SHP77 (cell line): ENCODE measurements around the gene SENP8.
"Not testable (repeated sequence)": the region's sequence is repeated elsewhere in the genome, so short reads cannot be mapped to it uniquely, and the experiment has no call there.

Experiments used
- DNase-seq, 2 experiments: peaks; one replicate each; lab custom pipeline; 2025; lab: John Stamatoyannopoulos, UW

The SENP8 gene

GRCh38 chr15:72155635-72156616, 37.7 kb downstream of the SENP8 start:
- peak; percentile 73 to 74 for DNase-seq

- no peak for DNase-seq
Measured at GRCh38 chr15:72156928-72157327, 38.7 kb downstream of the SENP8 start.

- DNase-seq, result no peak
Measured at GRCh38 chr15:72160696-72161245, 42.6 kb downstream of the SENP8 start.

DNA sequence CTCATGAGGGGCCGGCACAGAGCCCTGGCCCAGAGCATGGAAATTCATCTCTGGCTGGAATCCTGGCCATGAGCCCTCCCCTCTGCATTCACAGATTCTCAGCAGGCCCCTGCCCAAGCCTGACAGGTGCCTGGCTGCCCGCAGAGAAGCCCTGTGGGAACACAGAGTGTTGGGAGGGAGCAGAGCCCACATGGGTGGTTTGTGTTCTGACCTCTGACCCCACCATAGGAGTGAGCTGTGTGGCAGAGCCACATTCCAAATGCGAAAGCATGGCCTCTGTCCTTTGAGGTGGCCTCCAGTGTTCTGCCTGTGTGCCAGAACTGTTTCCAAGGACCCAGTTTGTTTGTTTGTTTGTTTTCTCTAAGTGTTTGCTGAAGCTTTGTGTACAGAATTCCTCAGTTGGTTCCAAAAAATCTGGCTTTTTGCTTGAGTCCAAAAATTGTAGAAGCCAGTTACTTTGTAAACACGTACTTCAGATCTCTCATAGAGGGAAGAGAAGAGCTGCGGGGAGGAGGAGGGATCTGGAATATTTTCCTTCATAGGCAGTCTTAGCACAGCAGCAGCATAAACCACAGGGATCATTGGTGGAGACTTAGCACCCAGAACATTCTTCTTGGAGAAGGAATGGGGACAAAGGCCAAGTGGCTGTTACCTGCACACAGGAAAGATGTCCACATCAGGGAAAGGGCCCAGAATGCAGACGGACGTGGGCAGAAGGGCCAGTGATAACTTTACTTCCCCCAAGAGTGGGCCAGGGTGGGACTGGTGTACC, 43.3 kb downstream of the SENP8 start:
- no peak for DNase-seq

DNA sequence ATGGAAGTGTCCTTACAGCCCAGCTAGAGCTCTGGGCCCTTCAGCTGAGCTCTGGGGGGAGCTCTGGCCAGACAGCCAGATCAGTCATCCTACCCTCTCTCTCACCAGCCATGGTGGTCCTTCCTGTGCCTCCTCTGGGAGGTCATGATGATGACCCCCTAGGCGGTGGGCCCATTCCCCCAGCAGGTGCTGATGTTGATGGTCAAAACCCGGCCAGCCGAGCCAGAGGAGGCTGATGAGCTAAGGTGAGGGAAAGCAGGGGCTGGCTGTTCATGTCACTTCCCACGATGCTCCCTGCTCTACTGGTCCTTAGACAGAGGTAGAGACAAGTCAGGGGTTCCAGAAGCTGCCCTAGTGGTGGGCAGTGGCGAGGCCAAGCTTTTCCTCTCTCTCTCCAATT, 44.4 kb downstream of the SENP8 start:
- no peak for DNase-seq

GRCh38 chr15:72163719-72164118, 45.5 kb downstream of the SENP8 start:
- no peak for DNase-seq

GRCh38 chr15:72166716-72167417, 48.7 kb downstream of the SENP8 start:
- DNase-seq, result no peak

DNA sequence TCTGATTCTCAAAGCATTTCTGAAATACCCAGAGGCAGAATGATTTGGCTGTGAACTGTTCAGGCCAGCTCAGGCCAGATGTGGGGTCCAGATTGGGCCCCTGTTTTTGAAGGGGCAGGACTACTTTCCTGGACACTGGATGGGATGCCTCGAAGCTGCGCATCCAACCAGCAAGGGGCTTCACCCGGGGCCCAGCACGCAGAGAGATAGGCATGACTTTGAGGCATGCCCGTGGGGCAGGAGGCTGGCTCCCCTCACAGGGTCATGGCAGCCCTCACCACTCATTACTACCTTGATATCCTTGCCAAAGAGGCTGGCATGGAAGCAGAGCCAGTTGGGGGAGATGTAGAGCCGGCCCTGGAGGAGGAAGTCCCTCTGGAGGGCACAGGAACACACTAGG, 49.2 kb downstream of the SENP8 start:
- DNase-seq, result no peak

DNA sequence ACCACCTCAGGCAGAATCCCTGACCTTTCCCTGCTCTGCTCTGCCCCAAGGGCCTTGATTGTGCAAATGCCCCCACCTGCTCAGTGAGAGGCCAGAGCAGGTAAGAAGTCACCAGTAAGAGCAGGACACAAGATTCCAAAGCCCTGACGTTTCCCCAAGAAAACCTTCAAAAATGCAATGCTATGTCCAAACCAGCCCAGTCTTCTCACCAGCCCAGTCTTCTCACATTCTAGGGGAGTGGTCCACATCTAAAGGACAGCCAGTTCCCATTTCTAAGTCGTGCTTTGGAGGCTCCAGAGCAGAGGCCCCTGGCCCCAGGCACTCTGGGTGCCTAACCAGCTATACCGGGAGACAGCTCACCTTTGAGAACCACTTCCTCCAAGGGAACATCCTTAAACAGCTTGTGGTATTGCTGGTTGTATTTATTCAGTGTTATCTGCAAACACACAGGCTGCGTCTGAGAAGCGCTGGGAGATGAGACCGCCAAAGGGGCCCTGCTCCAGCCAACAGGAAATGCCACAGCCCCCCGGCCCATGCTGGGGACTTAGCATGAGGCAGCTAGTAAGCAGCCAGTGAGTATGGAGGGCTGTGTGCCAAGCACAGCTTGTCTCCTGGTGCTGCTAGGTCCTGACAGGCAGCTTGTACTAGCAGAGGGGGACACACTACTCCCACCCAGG, 50.1 kb downstream of the SENP8 start:
- DNase-seq, result no peak

GRCh38 chr15:72168808-72169190, 50.6 kb downstream of the SENP8 start:
- no peak for DNase-seq

DNA sequence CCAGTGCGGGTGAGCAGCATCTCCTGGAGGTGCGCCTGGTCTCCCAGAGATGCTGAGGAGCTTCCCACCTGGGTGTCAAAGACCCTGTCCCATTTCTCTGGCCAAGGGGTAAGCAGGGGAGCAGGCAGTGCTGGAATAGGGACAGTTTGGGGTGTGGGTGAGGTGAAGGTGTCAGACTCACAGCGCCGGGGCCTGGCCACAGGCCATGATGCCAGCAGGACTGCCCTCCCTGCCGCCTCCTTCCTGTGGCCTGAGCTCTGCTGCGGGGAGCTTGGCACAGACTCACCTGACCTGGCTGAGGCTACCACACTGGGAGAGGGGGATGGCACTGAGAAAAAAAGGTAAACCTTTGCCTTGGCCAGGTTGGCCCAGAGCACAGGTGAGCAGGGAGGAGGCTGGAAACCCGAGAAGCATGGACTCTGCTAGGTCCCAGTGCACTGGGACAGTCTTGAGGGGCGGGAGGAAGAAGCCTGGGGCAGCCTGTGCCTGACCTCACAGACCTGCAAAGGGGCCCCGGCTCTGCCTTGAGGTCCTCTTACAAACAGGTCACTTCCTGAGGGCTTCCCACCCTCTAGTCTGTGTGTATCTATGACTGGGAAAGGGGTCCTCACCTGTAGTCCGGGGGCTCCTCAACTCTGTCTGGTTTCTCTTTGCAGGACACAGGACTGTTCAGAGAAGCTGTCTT, 51.2 kb downstream of the SENP8 start:
- no peak for DNase-seq

DNA sequence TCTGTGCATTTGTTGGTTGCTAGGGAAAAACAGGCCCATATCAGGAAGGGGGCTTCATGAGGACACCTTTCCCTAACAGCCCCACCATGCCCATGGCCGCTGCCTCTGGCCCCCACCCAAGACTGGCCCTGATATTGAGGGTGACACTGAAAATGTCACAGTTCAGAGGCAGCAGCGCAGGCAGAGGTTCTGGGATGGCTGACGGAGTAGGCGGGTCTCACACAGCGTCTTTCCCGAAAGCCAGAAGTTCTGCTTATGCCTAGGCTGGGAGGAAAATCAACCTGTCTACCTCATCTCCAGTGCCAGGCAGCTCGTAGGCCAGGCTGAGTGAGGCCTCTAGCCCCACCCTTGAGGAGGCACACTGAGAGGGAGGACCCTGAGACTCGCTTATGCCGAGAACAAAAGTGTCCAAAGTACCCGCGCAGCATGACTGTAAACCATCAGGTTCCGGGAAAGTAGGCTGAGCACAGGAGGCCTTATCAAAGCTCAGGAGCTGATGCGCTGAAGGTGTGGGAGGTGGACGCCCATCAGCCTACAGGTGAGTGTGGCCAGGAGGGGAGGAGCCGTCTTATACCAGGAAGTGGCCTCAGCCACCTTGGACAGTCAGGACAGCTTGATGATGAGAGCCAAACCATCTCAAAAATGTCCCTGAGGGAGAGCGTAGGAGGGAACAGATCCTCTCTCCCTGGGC, 51.9 kb downstream of the SENP8 start:
- no peak for DNase-seq

GRCh38 chr15:72170691-72171090, 52.5 kb downstream of the SENP8 start:
- DNase-seq, result no peak

DNA sequence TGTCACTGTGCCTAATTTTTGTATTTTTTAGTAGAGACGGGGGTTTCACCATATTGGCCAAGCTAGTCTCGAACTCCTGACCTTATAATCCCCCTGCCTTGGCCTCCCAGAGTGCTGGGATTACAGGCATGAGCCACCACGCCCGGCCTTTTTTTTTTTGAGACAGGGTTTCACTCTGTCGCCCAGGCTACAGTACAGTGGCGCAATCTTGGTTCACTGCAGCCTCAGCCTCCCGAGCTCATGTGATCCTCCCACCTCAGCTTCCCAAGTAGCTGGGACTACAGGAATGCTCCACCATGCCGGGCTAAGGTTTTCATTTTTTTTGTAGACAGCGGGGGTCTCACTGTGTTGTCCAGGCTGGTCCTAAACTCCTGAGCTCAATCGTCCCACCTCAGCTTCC, 53.8 kb downstream of the SENP8 start:
- not testable (repeated sequence) for DNase-seq

DNA sequence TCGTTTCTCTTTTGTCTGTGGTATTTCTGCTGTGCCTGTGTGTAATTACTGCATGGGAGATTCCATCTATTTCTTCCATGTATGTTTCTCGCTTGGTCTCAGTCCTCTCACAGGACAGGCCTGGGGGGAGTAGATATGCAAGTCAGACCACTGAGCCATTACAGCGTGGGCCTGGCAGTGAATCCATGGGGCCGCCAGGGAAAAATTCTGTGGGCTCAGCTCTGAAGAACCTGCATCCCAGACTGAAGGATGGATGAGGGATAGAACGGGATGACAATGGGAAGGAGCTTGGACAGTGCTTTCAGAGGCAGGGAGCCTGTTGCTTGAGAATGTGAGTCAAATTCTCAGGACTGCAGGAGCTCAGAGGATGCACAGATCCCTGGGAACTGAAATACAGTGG, 54.6 kb downstream of the SENP8 start:
- no peak for DNase-seq

DNA sequence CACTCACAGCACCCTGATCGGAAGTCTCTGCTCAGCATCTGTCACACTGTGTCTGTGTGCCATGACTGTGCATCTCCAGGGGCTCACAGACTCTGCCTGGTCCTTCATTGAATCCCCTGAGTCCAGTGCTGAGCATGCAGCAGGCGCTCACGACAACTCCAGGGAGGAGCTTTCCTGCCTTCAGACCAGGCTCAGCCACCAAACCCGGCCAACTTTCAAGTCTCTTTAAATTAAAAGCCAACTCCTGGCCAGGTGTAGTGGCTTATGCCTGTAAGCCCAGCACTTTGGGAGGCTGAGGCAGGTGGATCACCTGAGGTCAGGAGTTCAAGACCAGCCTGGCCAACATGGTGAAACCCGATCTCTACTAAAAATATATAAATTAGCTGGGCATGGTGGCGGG, 55.2 kb downstream of the SENP8 start:
- DNase-seq, result no peak

DNA sequence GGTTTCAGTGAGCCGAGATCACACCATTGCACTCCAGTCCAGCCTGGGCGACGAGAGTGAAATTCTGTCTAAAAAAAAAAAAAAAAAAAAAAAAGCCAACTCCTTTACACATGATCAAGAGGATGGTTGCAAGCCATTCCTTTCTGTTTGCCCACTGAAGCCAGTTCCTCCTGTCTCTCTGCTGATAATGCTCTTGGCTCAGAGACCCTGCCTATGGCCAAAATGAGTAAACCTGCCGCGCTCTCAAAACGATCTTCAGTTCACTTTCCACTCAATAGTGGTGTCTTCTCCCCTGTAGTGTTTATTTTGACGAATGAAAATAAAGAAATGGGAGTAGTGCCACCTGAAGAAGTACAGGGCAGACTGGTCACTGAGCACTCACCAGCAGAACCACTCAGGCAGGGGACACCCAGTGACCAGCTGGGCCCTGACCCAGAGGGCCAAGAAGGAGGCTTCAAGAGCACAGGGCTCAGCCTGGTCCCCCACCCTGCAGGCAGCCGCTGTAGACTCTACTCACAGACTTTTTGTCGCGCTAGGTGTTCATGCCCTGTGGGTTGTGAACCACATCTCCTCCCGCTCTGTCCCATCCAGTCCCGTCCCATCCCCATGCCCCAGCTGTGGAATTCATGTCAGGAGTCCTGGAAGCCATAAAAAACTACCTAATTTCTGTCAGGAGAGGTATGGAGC, 55.8 kb downstream of the SENP8 start:
- no peak for DNase-seq

GRCh38 chr15:72174551-72175165, 56.5 kb downstream of the SENP8 start:
- DNase-seq, result no peak
